Ovary (tissue), 9 donors: Measurements from ENCODE around the gene PIH1D1. TPM values are rescaled to one million over a fixed set of nuclear protein-coding genes. Genes with fewer than 3 reads are reported as not detected.
"Not testable (repeated sequence)": the region's sequence is repeated elsewhere in the genome, so short reads cannot be mapped to it uniquely, and the experiment has no call there.

Experiments
- DNase-seq, 5 donors: peaks; one replicate each; pipeline ENCODE4 v3.0.0-alpha.2; 2019 to 2020
- H3K27ac ChIP-seq, 2 donors: fragments of 200-600 bp; one replicate each; pipeline versions ENCODE4 v1.5.1 to v1.8.0; 2019 to 2022
- H3K27me3 ChIP-seq: fragments of 200-600 bp; one replicate; pipeline ENCODE4 v1.8.0; 2022
- H3K36me3 ChIP-seq: fragments of 200-600 bp; sonication (generic); one replicate; pipeline ENCODE4 v1.5.1; 2019
- H3K4me1 ChIP-seq: one replicate; pipeline ENCODE4 v1.8.1; 2013; ENCODE audit warnings: mild to moderate bottlenecking, moderate library complexity; ENCODE audit not compliant: insufficient read depth
- H3K4me3 ChIP-seq: fragments of 200-600 bp; sonication (generic); one replicate; pipeline ENCODE4 v1.5.1; 2017
- H3K9me3 ChIP-seq, 2 donors: fragments of 200-600 bp in 1 of 2; sonication (generic) in 1 of 2; one replicate each; pipeline versions ENCODE4 v1.5.1 to v1.8.1; 2013 to 2019; ENCODE audit warnings: mild to moderate bottlenecking in 1 of 2, moderate library complexity in 1 of 2
- EP300 ChIP-seq: sonication (generic); formaldehyde crosslinking; IDR thresholded peaks from one replicate; pipeline ENCODE4 v1.6.1; 2017; ENCODE audit warnings: antibody characterized with exemption
- POLR2A ChIP-seq: fragments of 450-650 bp; IDR thresholded peaks from one replicate; pipeline ENCODE4 v1.6.1; 2017; ENCODE audit warnings: antibody characterized with exemption, mild to moderate bottlenecking, moderate library complexity
- WGBS, 3 donors: extraction: QIAGEN DNeasy Blood & Tissue Kit in 1 of 3; methylation state at CpG; one replicate each; pipeline versions ENCODE4 v1.1.5 to v1.1.7; 2013 to 2017; 5-methylcytosine and 5-hydroxymethylcytosine counted together
- intact Hi-C, 4 donors: fragments of 100-400 bp; cut with DNase I; formaldehyde crosslinking; loops; one replicate each; pipeline versions ENCODE4 v1.11.0 to v1.15.1; 2022 to 2023
- polyA plus RNA-seq, 2 donors: library from polyadenylated mRNA; stranded (reverse); fragments of 200-250 nt in 1 of 2; fragments of 350-450 nt in 1 of 2; fragmentation: Illumina TruSeq in 1 of 2; extraction: RNeasy Lipid Tissue Mini Kit (QIAGEN cat#74804) in 1 of 2; gene quantifications; one replicate each; pipeline ENCODE4 v1.2.3, GENCODE V29; 2013 to 2014
- total RNA-seq, 7 donors: library from RNA; depleted of rRNA in 2 of 7; stranded (reverse); fragments of >200 nt in 2 of 7; fragmentation: NEBNext Ultra II Directional in 3 of 7; extraction: Animal tissue kit (Norgen Biotek cat#: 25700) in 3 of 7; gene quantifications; one replicate each; pipeline versions ENCODE4 v1.1.0 to v1.2.4, GENCODE V29; 2016 to 2023
- TF ChIP-seq, protein P1 (sequence below), 3 donors: fragments of 450-650 bp in 2 of 3; fragments of 200-600 bp in 1 of 3; IDR thresholded peaks; one replicate each; pipeline versions ENCODE4 v1.5.1 to v1.8.0; 2016 to 2022; ENCODE audit warnings: antibody characterized with exemption in 3 of 3, mild to moderate bottlenecking in 1 of 3
- donor health status: DM: no; HTN: no; CAD: no; lungs with moderate emphysema.
- donor health status: DM: no; HTN: no; CAD: no.
- donor health status: Bipolar disorder and iron deficiency.
- donor health status: DM: yes; HTN: yes; CAD: no.
- donor health status: DM: no; HTN: no; CAD: no.
- donor health status: DM: yes; HTN: yes; CAD: no.

Gene PIH1D1
- total and polyA plus RNA-seq, 9 donors: 28.6 to 69.4 (median 58.5) TPM

- no peak for DNase-seq
- 60 to 63% (median 62%) methylated on average over 15 of the region's 15 CpGs for WGBS, 3 donors
- Histone ChIP-seq H3K27ac (no peak overlapping the region), H3K27me3 (no peaks in the 10 kb centered on the region), H3K36me3 (no peaks in the 10 kb centered on the region), H3K9me3 (no peaks in the 10 kb centered on the region), H3K4me3 (no peak overlapping the region), H3K4me1 (peaks cover 5% of the 10 kb centered on the region)
- intact Hi-C loops: loop anchor here in 1 of 4 donors (10.0 kb wide), 1 partner anchor 209 kb away; the partner anchor contains the start of gene ADM5
- TF ChIP-seq, protein P1, sequence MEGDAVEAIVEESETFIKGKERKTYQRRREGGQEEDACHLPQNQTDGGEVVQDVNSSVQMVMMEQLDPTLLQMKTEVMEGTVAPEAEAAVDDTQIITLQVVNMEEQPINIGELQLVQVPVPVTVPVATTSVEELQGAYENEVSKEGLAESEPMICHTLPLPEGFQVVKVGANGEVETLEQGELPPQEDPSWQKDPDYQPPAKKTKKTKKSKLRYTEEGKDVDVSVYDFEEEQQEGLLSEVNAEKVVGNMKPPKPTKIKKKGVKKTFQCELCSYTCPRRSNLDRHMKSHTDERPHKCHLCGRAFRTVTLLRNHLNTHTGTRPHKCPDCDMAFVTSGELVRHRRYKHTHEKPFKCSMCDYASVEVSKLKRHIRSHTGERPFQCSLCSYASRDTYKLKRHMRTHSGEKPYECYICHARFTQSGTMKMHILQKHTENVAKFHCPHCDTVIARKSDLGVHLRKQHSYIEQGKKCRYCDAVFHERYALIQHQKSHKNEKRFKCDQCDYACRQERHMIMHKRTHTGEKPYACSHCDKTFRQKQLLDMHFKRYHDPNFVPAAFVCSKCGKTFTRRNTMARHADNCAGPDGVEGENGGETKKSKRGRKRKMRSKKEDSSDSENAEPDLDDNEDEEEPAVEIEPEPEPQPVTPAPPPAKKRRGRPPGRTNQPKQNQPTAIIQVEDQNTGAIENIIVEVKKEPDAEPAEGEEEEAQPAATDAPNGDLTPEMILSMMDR (IDR thresholded peaks at IDR 0.05): no peak
- no peak for TF ChIP-seq EP300
- TF ChIP-seq POLR2A: no peak
These were observed 23.7 kb upstream of the PIH1D1 start for GRCh38 chr19:49475191-49475917.

DNA sequence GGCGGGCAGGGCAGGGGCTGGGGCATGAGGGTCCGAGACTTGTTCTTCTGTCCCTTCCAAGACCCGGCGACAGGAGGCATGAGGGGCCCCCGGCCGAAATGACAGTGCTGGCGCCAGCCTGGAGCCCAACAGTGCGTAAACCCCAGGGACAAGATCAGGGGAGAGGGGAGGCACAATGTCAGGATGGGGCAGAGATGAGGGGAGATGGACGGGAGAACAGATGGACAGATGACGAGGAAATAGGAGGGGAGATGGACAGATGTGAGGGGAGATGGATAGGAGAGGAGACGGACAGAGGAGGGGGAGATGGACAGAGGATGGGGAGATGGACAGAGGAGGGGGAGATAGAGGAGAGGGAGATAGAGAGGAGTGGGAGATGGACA lies 22.9 kb upstream of the PIH1D1 start:
- WGBS, 3 donors: 9 to 10% (median 9%) methylated on average over 11 of the region's 11 CpGs
- H3K27me3 ChIP-seq: no peaks in the 10 kb centered on the region
- no peaks in the 10 kb centered on the region for H3K36me3 ChIP-seq
- no peak for DNase-seq
- no peaks in the 10 kb centered on the region for H3K9me3 ChIP-seq
- intact Hi-C loops: loop anchor here in 1 of 4 donors (10.0 kb wide), 1 partner anchor 210 kb away; the partner anchor contains the start of gene ADM5
- H3K4me3 ChIP-seq: peak overlapping the region; percentile 76
- H3K27ac ChIP-seq: peak overlapping the region in 1 of 2 donors; percentile 63
- TF ChIP-seq POLR2A: no peak
- TF ChIP-seq, protein P1 (IDR thresholded peaks at IDR 0.05): no peak
- no peak for TF ChIP-seq EP300
- H3K4me1 ChIP-seq: peaks cover 5% of the 10 kb centered on the region

GRCh38 chr19:49473868-49474541 lies 22.4 kb upstream of the PIH1D1 start, which contains the start of gene FLT3LG:
Gene FLT3LG (plus strand): TSS chr19:49474215. CDS start chr19:49474640, 425 bp downstream.
- H3K4me1 ChIP-seq: peaks cover 5% of the 10 kb centered on the region
- TF ChIP-seq, protein P1 (IDR thresholded peaks at IDR 0.05): peak; percentile 97 to 100 (median 97)
- TF ChIP-seq EP300: no peak
- H3K27me3 ChIP-seq: no peaks in the 10 kb centered on the region
- intact Hi-C loops: loop anchor here in 1 of 4 donors (10.0 kb wide), 1 partner anchor 211 kb away; the partner anchor contains the start of gene ADM5
- peak within 1 kb of the TSS in 1 of 2 donors; percentile 63 for H3K27ac ChIP-seq
- H3K9me3 ChIP-seq: no peaks in the 10 kb centered on the region
- peak within 1 kb of the TSS; percentile 76 for H3K4me3 ChIP-seq
- 1% methylated on average over 33 of the region's 33 CpGs for WGBS, 3 donors
- peak; percentile 77 to 89 (median 83) for DNase-seq
- H3K36me3 ChIP-seq: no peaks in the 10 kb centered on the region

DNA sequence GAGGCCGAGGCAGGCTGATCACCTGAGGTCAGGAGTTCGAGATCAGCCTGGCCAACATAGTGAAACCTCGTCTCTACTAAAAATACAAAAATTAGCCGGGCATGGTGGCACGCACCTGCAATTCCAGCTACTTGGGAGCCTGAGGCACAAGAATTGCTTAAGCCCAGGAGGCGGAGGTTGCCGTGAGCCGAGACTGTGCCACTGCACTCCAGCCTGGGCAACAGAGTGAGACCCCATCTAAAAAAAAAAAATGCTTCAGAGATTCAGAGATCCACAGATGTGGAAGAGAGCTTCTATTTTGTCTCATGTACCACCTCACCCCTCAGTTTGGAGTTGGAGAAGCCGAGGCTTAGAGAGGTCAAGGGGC lies 21.9 kb upstream of the PIH1D1 start:
- intact Hi-C loops: loop anchor here in 1 of 4 donors (10.0 kb wide), 1 partner anchor 211 kb away; the partner anchor contains the start of gene ADM5
- not testable (repeated sequence) for H3K9me3 ChIP-seq, H3K27me3 ChIP-seq, H3K36me3 ChIP-seq, DNase-seq, H3K27ac ChIP-seq, H3K4me1 ChIP-seq
- H3K4me3 ChIP-seq: peak overlapping the region; percentile 76
- WGBS, 3 donors: 56 to 68% (median 59%) methylated on average over 9 of the region's 9 CpGs
